ENCODE measurements around the gene KIF13A.
A peak's percentile ranks its signal among the peaks of the same experiment; 100 is the strongest.
"Not testable (repeated sequence)": the region's sequence is repeated elsewhere in the genome, so short reads cannot be mapped to it uniquely, and the experiment has no call there.

Gene KIF13A

DNA sequence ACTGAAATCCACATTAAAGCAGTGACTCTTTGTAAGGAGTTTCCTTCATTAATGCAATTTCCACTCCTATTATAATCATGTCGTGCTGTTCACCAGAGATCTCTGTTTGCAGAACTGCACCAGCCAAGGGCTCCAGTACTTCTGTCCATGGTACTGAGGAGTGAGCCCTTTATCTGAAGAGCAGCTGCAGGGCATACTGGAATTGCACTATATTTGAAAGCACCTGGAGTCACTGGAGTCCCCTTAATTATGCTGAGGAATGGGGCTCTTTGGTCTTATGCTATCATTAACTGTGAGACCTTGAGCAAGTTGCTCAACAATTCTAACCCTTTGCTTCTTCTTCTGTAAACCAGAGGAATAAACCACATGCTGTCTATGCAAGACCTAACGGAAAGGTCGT lies 219.0 kb downstream of the KIF13A start:
- Mint-ChIP-seq H3K36me3 (ENCODE audit: low read depth) (peaks cover 46% of the 10 kb centered on the region), H3K27me3 (ENCODE audit: low read depth, poor library complexity) (no peaks in the 10 kb centered on the region)

DNA sequence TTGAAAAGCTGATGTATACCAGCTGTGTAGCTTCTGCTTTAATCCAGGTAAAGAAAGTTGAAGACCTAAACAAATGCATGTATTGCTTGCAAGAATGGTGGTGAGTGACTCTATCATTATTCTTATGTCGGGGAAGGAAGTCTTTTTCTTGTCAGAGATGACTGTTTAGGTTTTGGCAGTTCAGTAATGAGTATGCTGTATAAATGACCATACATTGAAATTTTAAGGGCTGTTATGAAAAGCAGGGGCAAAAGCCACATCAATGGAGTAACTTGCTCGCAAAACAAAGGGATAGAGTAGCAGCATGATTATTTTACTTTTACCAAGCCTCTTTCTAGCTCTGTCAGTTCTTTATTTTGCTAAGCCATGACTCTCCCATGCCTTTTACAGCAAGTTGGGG lies 224.8 kb downstream of the KIF13A start:
- H3K4me1 Mint-ChIP-seq: no peaks in the 10 kb centered on the region
- DNase-seq: no peak
- no peak overlapping the region for H3K27ac Mint-ChIP-seq
- H3K4me3 Mint-ChIP-seq: no peak overlapping the region
- H3K9me3 Mint-ChIP-seq: no peaks in the 10 kb centered on the region
- TF ChIP-seq, protein P1, sequence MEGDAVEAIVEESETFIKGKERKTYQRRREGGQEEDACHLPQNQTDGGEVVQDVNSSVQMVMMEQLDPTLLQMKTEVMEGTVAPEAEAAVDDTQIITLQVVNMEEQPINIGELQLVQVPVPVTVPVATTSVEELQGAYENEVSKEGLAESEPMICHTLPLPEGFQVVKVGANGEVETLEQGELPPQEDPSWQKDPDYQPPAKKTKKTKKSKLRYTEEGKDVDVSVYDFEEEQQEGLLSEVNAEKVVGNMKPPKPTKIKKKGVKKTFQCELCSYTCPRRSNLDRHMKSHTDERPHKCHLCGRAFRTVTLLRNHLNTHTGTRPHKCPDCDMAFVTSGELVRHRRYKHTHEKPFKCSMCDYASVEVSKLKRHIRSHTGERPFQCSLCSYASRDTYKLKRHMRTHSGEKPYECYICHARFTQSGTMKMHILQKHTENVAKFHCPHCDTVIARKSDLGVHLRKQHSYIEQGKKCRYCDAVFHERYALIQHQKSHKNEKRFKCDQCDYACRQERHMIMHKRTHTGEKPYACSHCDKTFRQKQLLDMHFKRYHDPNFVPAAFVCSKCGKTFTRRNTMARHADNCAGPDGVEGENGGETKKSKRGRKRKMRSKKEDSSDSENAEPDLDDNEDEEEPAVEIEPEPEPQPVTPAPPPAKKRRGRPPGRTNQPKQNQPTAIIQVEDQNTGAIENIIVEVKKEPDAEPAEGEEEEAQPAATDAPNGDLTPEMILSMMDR (IDR thresholded peaks at IDR 0.05): no peak
- no peaks in the 10 kb centered on the region for H3K27me3 Mint-ChIP-seq (ENCODE audit: low read depth, poor library complexity)
- peaks cover 24% of the 10 kb centered on the region for H3K36me3 Mint-ChIP-seq (ENCODE audit: low read depth)

More for the DNA sequence above, 219.0 kb downstream of the KIF13A start:
- TF ChIP-seq, protein P1 (IDR thresholded peaks at IDR 0.05): no peak
- peak; percentile 27 for DNase-seq
- H3K9me3 Mint-ChIP-seq: no peaks in the 10 kb centered on the region
- H3K4me3 Mint-ChIP-seq: no peak overlapping the region
- no peaks in the 10 kb centered on the region for H3K4me1 Mint-ChIP-seq
- no peak overlapping the region for H3K27ac Mint-ChIP-seq

DNA sequence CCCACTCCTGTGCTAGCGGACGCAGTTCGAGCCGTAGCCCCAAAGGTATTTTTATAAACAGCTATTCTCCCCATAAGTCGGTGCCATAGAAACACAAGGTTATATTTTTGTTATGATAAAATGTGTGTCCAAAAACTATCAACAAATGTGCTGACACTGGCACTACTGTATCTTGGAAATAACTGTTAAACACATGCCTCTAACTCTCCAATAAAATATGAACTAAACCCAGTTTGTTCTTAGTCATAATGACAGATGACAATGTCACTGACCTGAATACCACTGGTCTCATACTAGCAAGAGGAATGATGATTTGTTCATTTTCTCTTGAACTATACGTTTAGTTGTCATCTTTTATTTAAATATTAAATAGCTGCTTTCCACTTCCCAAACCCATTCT lies 229.3 kb downstream of the KIF13A start:
- TF ChIP-seq, protein P1 (IDR thresholded peaks at IDR 0.05): no peak
- no peak overlapping the region for H3K27ac Mint-ChIP-seq
- H3K27me3 Mint-ChIP-seq (ENCODE audit: low read depth, poor library complexity): no peaks in the 10 kb centered on the region
- peaks cover 5% of the 10 kb centered on the region for H3K4me1 Mint-ChIP-seq
- H3K4me3 Mint-ChIP-seq: no peak overlapping the region
- no peaks in the 10 kb centered on the region for H3K9me3 Mint-ChIP-seq
- DNase-seq: no peak
- H3K36me3 Mint-ChIP-seq (ENCODE audit: low read depth): peaks cover 4% of the 10 kb centered on the region

DNA sequence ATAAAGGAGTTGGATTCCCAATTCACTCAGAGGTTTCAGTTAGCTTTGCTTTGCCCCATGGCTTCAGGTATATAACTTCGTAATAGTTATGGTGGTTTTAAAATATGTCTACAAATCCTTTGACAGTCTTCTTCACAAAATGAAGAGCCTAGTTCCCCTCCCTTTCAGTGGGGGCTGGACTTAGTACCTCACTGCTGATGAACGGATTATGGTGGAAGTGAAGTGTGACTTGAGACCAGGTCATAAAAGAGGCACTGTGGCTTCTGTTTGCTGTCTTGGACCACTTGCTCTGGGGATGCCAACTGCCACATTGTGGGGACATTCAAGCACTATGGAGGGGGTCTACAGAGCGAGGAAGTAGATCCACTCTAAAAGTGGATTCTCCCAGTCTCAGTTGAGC lies 233.2 kb downstream of the KIF13A start:
- no peak overlapping the region for H3K27ac Mint-ChIP-seq
- no peak overlapping the region for H3K4me3 Mint-ChIP-seq
- no peaks in the 10 kb centered on the region for H3K9me3 Mint-ChIP-seq
- peaks cover 5% of the 10 kb centered on the region for H3K4me1 Mint-ChIP-seq
- peaks cover 3% of the 10 kb centered on the region for H3K27me3 Mint-ChIP-seq (ENCODE audit: low read depth, poor library complexity)
- TF ChIP-seq, protein P1 (IDR thresholded peaks at IDR 0.05): no peak
- no peaks in the 10 kb centered on the region for H3K36me3 Mint-ChIP-seq (ENCODE audit: low read depth)
- no peak for DNase-seq

DNA sequence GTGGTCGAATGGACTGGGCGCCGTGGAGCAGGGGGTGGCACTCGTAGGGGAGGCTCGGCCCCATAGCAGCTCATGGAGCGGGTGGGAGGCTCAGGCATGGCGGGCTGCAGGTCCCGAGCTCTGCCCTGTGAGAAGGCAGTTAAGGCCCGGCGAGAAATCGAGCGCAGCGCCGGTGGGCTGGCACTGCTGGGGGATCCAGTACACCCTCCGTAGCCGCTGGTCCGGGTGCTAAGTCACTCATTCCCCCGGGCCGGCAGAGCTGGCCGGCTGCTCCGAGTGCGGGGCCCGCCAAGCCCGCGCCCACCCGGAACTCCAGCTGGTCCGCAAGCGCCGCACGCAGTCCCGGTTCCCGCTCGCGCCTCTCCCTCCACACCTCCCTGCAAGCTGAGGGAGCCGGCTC lies 242.1 kb downstream of the KIF13A start:
- not testable (repeated sequence) for H3K4me3 Mint-ChIP-seq; DNase-seq; H3K9me3 Mint-ChIP-seq; H3K27me3 Mint-ChIP-seq (ENCODE audit: low read depth, poor library complexity); H3K27ac Mint-ChIP-seq; H3K36me3 Mint-ChIP-seq (ENCODE audit: low read depth); H3K4me1 Mint-ChIP-seq

DNA sequence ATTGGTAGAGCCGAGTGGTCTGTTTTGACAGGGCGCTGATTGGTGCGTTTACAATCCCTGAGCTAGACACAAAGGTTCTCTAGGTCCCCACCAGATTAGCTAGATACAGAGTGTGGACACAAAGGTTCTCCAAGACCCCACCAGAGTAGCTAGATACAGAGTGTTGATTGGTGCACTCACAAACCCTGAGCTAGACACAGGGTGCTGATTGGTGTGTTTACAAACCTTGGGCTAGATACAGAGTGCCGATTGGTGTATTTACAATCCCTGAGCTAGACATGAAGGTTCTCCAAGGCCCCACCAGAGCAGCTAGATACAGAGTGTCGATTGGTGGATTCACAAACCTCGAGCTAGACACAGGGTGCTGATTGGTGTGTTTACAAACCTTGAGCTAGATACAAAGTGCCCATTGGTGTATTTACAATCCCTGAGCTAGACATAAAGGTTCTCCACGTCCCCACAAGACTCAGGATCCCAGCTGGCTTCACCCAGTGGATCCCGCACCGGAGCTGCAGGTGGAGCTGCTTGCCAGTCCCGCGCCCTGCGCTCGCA lies 242.6 kb downstream of the KIF13A start:
- H3K36me3 Mint-ChIP-seq (ENCODE audit: low read depth); H3K27me3 Mint-ChIP-seq (ENCODE audit: low read depth, poor library complexity); H3K4me3 Mint-ChIP-seq; DNase-seq; H3K4me1 Mint-ChIP-seq; H3K27ac Mint-ChIP-seq; H3K9me3 Mint-ChIP-seq: not testable (repeated sequence)

DNA sequence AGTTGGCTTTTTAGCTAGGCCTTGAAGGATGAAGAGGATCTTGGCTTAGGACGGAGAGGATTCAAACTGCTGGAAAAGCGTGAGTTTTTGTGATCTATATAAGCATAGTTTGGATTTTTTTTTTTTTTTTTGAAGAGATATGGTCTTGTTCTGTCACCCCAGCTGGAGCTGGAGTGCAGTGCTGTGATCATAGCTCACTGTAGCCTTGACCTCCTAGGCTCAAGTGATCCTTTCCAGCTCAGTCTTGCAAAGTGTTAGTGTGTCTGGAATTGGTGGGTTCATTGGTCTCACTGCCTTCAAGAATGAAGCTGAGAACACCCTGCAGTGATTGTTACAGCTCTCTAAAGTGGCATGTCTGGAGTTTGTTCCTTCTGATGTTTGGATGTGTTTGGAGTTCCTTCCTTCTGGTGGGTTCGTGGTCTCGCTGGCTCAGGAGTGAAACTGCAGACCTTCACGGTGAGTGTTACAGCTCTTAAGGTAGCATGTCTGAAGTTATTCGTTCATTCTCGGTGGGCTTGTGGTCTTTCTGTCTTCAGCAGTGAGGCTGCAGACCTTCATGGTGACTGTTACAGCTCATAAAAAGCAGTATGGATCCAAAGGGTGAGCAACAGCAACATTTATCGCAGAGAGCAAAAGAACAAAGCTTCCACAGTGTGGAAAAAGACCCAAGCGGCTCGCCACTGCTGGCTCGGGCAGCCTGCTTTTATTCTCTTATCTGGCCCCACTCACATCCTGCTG lies 243.2 kb downstream of the KIF13A start:
- H3K4me3 Mint-ChIP-seq: no peak overlapping the region
- no peak overlapping the region for H3K27ac Mint-ChIP-seq
- H3K9me3 Mint-ChIP-seq: peaks cover 8% of the 10 kb centered on the region
- no peak for DNase-seq
- H3K36me3 Mint-ChIP-seq (ENCODE audit: low read depth): no peaks in the 10 kb centered on the region
- TF ChIP-seq, protein P1 (IDR thresholded peaks at IDR 0.05): no peak
- peaks cover 5% of the 10 kb centered on the region for H3K4me1 Mint-ChIP-seq
- H3K27me3 Mint-ChIP-seq (ENCODE audit: low read depth, poor library complexity): peaks cover 8% of the 10 kb centered on the region
